OCI-LY1 (cell line): ENCODE measurements around the gene FNDC7.

Experiments used
- H2AFZ ChIP-seq: fragments of 200-600 bp; sonication (generic), shearing (Covaris generic); 2 replicates; pipeline ENCODE4 v1.6.0; 2014; ENCODE audit warnings: antibody characterized with exemption, mild to moderate bottlenecking, low read length
- H3F3A ChIP-seq: fragments of 200-600 bp; sonication (generic), shearing (Covaris generic); 2 replicates; pipeline ENCODE4 v1.6.0; 2014; ENCODE audit warnings: mild to moderate bottlenecking, antibody characterized with exemption, low read length, moderate library complexity; ENCODE audit not compliant: insufficient read depth
- H3K27ac ChIP-seq: fragments of 200-600 bp; sonication (generic); 2 replicates; pipeline ENCODE4 v1.5.1; 2014; ENCODE audit warnings: low read length, mixed run types, mild to moderate bottlenecking, low read depth; ENCODE audit not compliant: poor library complexity, severe bottlenecking
- H3K27me3 ChIP-seq: fragments of 200-600 bp; sonication (generic); 2 replicates; pipeline ENCODE4 v1.6.0; 2014; ENCODE audit warnings: antibody characterized with exemption, mild to moderate bottlenecking, low read length, moderate library complexity; ENCODE audit not compliant: insufficient read depth
- H3K36me3 ChIP-seq: fragments of 200-600 bp; sonication (generic); 2 replicates; pipeline ENCODE4 v1.6.1; 2014; ENCODE audit warnings: mild to moderate bottlenecking, antibody characterized with exemption, low read length, moderate library complexity, mixed read lengths; ENCODE audit not compliant: insufficient read depth
- H3K4me1 ChIP-seq: fragments of 200-600 bp; sonication (generic); 2 replicates; pipeline ENCODE4 v1.5.1; 2014; ENCODE audit warnings: mild to moderate bottlenecking, low read length, moderate library complexity; ENCODE audit not compliant: insufficient read depth, severe bottlenecking
- H3K4me2 ChIP-seq: fragments of 200-600 bp; sonication (generic), shearing (Covaris generic); 2 replicates; pipeline ENCODE4 v1.6.1; 2014; ENCODE audit warnings: low read length
- H3K4me3 ChIP-seq: fragments of 200-600 bp; sonication (generic); 2 replicates; pipeline ENCODE4 v1.5.1; 2014; ENCODE audit warnings: low read length, low read depth, mild to moderate bottlenecking, mixed read lengths; ENCODE audit not compliant: poor library complexity, severe bottlenecking
- H3K79me2 ChIP-seq: fragments of 200-600 bp; shearing (Covaris generic); 2 replicates; pipeline ENCODE4 v1.6.1; 2016; ENCODE audit warnings: mixed run types, low read length, mixed read lengths; ENCODE audit not compliant: insufficient read depth
- H3K9ac ChIP-seq: fragments of 200-600 bp; sonication (generic), shearing (Covaris generic); 2 replicates; pipeline ENCODE4 v1.6.1; 2014; ENCODE audit warnings: mild to moderate bottlenecking, low read length, mixed read lengths
- H3K9me2 ChIP-seq: fragments of 200-600 bp; sonication (generic), shearing (Covaris generic); 2 replicates; pipeline ENCODE4 v1.6.1; 2014; ENCODE audit warnings: low read depth, mild to moderate bottlenecking, low read length, mixed read lengths
- H3K9me3 ChIP-seq: fragments of 200-600 bp; shearing (Covaris generic); 2 replicates; pipeline ENCODE4 v1.6.1; 2014; ENCODE audit warnings: low read length, mixed read lengths
- H4K20me1 ChIP-seq: fragments of 200-600 bp; sonication (generic), shearing (Covaris generic); 2 replicates; pipeline ENCODE4 v1.6.0; 2016; ENCODE audit warnings: mild to moderate bottlenecking, low read length; ENCODE audit not compliant: insufficient read depth
- EZH2 ChIP-seq: fragments of 200-600 bp; sonication (generic), shearing (Covaris generic); IDR thresholded peaks from 2 replicates; pipeline ENCODE4 v1.8.0; 2017; ENCODE audit warnings: borderline replicate concordance, mixed run types, mild to moderate bottlenecking, antibody characterized with exemption, low read length, moderate library complexity, mixed read lengths
- TF ChIP-seq, protein P1 (sequence below): fragments of 200-600 bp; sonication (generic), shearing (Covaris generic); IDR thresholded peaks from 2 replicates; pipeline ENCODE4 v1.5.1; 2017; ENCODE audit warnings: mild to moderate bottlenecking, antibody characterized with exemption, low read length, moderate library complexity, mixed read lengths

The FNDC7 gene

DNA sequence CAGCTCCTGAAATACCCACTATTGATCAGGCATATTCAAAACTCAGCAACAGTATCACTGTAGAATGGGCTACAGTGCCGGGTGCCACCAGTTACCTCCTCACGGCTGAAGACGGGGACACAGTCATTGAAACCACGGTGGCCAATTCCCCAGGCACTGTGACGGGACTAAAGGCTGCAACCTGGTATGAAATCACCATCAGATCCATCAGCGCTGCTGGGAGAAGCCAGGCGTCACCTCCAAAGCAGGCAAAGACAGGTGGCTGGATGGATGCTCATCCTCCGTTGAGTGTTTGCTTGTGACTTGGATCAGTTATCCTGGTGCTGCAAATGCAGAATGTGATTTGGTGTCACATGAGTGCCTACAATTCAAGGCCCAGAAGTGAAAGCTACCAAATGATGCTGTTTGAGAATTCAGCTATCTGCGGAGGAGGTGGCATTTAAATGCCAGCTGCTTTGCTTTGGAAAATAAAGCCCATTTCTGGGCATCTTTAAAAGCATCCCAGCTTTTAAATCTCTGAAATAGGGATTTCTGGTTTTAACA, 5.1 kb downstream of the FNDC7 start:
- Histone ChIP-seq H3K27ac (no peak overlapping the region), H2AFZ (no peak overlapping the region), H3F3A (no peaks in the 10 kb centered on the region), H3K4me1 (no peaks in the 10 kb centered on the region), H4K20me1 (no peaks in the 10 kb centered on the region), H3K27me3 (no peaks in the 10 kb centered on the region), H3K9me2 (no peaks in the 10 kb centered on the region), H3K79me2 (no peaks in the 10 kb centered on the region), H3K36me3 (no peaks in the 10 kb centered on the region), H3K4me2 (no peak overlapping the region), H3K9me3 (no peaks in the 10 kb centered on the region), H3K9ac (no peak overlapping the region), H3K4me3 (no peak overlapping the region)
- TF ChIP-seq, protein P1, sequence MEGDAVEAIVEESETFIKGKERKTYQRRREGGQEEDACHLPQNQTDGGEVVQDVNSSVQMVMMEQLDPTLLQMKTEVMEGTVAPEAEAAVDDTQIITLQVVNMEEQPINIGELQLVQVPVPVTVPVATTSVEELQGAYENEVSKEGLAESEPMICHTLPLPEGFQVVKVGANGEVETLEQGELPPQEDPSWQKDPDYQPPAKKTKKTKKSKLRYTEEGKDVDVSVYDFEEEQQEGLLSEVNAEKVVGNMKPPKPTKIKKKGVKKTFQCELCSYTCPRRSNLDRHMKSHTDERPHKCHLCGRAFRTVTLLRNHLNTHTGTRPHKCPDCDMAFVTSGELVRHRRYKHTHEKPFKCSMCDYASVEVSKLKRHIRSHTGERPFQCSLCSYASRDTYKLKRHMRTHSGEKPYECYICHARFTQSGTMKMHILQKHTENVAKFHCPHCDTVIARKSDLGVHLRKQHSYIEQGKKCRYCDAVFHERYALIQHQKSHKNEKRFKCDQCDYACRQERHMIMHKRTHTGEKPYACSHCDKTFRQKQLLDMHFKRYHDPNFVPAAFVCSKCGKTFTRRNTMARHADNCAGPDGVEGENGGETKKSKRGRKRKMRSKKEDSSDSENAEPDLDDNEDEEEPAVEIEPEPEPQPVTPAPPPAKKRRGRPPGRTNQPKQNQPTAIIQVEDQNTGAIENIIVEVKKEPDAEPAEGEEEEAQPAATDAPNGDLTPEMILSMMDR = no peak
- TF ChIP-seq EZH2 = no peak

DNA sequence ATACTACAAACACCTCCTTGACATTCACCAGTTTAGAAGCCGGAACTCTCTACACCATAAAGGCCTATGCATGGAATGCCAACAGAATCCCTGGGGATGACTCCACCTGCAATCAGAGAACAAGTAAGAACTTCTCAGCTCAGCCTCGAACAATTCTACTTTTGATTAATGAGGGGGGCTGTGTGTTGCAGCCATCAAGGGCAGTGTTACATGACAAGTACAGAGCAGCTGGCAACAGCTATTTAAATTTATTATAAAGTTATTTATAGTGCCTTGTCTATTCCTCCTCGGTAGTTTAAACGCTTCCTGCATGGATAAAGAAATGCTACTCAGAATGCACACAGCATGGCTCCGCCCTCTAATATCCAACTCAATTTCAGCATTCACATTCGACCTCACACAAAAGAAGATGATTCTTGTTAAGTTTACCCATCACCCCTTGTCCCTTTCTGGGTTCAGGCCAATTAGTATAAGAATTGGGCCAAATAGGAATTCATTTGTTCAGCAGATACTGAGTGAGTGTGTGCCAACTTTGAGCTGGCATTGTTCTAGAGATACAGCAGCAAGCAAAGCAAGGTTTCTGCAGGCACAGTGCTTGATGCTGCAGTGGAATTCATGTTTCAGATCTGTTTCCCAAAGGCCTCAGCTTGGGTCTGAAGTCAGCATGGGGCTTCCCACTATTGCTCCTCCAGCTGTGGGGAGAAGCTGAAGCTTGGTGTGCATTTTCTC, 6.4 kb downstream of the FNDC7 start:
- no peaks in the 10 kb centered on the region for H3F3A ChIP-seq
- no peak overlapping the region for H2AFZ ChIP-seq
- H3K9me3 ChIP-seq = no peaks in the 10 kb centered on the region
- no peaks in the 10 kb centered on the region for H3K4me1 ChIP-seq
- H3K9ac ChIP-seq = no peak overlapping the region
- TF ChIP-seq EZH2 = no peak
- TF ChIP-seq, protein P1 = no peak
- H3K27ac ChIP-seq = no peak overlapping the region
- H3K9me2 ChIP-seq = no peaks in the 10 kb centered on the region
- no peaks in the 10 kb centered on the region for H3K79me2 ChIP-seq
- no peak overlapping the region for H3K4me2 ChIP-seq
- no peak overlapping the region for H3K4me3 ChIP-seq
- no peaks in the 10 kb centered on the region for H4K20me1 ChIP-seq
- no peaks in the 10 kb centered on the region for H3K27me3 ChIP-seq
- no peaks in the 10 kb centered on the region for H3K36me3 ChIP-seq

DNA sequence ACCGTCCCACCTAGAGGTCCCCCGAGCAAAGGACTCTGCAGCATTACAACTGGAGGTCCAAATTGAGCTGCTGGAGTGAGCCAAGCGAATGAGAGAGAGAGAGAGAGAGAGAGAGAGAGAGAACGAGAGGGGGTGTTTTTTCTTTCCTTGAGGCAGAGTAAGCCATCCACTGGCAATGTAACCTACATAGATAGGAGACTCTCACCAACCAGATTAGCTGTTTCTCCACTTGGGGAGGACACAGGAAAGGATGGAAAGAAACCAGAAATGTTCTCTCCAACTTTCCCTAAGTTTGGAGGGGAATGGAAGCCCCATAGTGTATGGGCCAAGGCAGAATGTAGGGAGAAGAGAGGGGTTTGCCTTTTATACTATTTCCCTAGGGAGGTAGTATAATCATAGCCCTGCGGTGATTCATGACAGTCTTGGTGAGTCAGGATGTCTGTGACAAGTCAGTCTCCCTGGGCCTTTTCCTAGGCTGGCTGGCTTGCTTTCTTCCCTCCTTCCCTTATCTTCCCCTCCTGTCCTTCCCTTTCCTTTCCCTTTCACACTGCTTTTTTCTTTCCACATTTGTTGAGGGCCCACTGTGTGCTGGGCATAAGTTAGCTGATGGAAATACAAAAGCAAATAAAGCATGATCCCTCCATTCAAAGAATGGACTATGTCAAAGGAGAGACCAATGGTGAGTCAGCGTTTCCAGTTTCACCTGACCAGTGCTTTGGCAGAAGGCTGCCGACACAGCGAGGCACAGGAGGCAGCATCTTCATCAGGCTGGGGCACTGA, 7.1 kb downstream of the FNDC7 start:
- Histone ChIP-seq H3K36me3 (no peaks in the 10 kb centered on the region), H4K20me1 (no peaks in the 10 kb centered on the region), H3K9me2 (no peaks in the 10 kb centered on the region), H3K4me3 (no peak overlapping the region), H3K79me2 (no peaks in the 10 kb centered on the region), H3K27me3 (no peaks in the 10 kb centered on the region), H3K9me3 (no peaks in the 10 kb centered on the region), H3F3A (no peaks in the 10 kb centered on the region), H2AFZ (no peak overlapping the region), H3K27ac (no peak overlapping the region), H3K9ac (no peak overlapping the region), H3K4me1 (no peaks in the 10 kb centered on the region), H3K4me2 (no peak overlapping the region)
- no peak for TF ChIP-seq EZH2
- TF ChIP-seq, protein P1 = no peak
